HEK293 (cell line): ENCODE results near the gene RNF151.

ENCODE experiments used
- ATF2 ChIP-seq: fragments of 450-650 bp; formaldehyde crosslinking; IDR thresholded peaks from 2 replicates; pipeline ENCODE4 v1.5.1; 2016; ENCODE audit warnings: missing biosample characterization, missing genetic modification characterization, low read depth
- FEZF1 ChIP-seq: fragments of 450-650 bp; formaldehyde crosslinking; IDR thresholded peaks from 2 replicates; pipeline ENCODE4 v1.5.1; 2016; ENCODE audit warnings: missing biosample characterization, missing genetic modification characterization
- KLF1 ChIP-seq: fragments of 450-650 bp; formaldehyde crosslinking; IDR thresholded peaks from 2 replicates; pipeline ENCODE4 v1.5.1; 2016; ENCODE audit warnings: missing biosample characterization, missing genetic modification characterization
- MYNN ChIP-seq: fragments of 450-650 bp; formaldehyde crosslinking; IDR thresholded peaks from 2 replicates; pipeline ENCODE4 v1.5.1; 2016; ENCODE audit warnings: missing biosample characterization, missing genetic modification characterization, borderline replicate concordance
- PRDM1 ChIP-seq: fragments of 450-650 bp; formaldehyde crosslinking; IDR thresholded peaks from 2 replicates; pipeline ENCODE4; 2016; ENCODE audit warnings: missing biosample characterization, missing genetic modification characterization
- SCRT1 ChIP-seq: fragments of 450-650 bp; formaldehyde crosslinking; IDR thresholded peaks from 2 replicates; pipeline ENCODE4 v1.5.1; 2016; ENCODE audit warnings: missing biosample characterization, missing genetic modification characterization, borderline replicate concordance
- SETDB1 ChIP-seq: IDR thresholded peaks from one replicate; pipeline ENCODE4 v1.6.1; 2017; ENCODE audit warnings: mild to moderate bottlenecking, low read length, moderate library complexity, mixed read lengths; ENCODE audit not compliant: insufficient read length
- ZBTB10 ChIP-seq: fragments of 450-650 bp; formaldehyde crosslinking; IDR thresholded peaks from 2 replicates; pipeline ENCODE4 v1.5.1; 2016; ENCODE audit warnings: missing biosample characterization, missing genetic modification characterization
- ZBTB11 ChIP-seq: fragments of 450-650 bp; formaldehyde crosslinking; conservative IDR thresholded peaks from 2 replicates; pipeline ENCODE4 v1.5.1; 2016; ENCODE audit warnings: low read depth, missing biosample characterization, missing genetic modification characterization
- ZBTB6 ChIP-seq: fragments of 450-650 bp; formaldehyde crosslinking; IDR thresholded peaks from 2 replicates; pipeline ENCODE4 v1.5.1; 2017; ENCODE audit warnings: missing biosample characterization, missing genetic modification characterization
- ZNF114 ChIP-seq: fragments of 450-650 bp; formaldehyde crosslinking; IDR thresholded peaks from 2 replicates; pipeline ENCODE4 v1.5.0; 2017; ENCODE audit warnings: missing biosample characterization, missing genetic modification characterization
- ZNF157 ChIP-seq: fragments of 450-650 bp; formaldehyde crosslinking; IDR thresholded peaks from 2 replicates; pipeline ENCODE4 v1.5.1; 2016; ENCODE audit warnings: missing biosample characterization, missing genetic modification characterization
- ZNF223 ChIP-seq: fragments of 450-650 bp; formaldehyde crosslinking; IDR thresholded peaks from 2 replicates; pipeline ENCODE4 v1.5.1; 2016; ENCODE audit warnings: missing biosample characterization, missing genetic modification characterization
- ZNF266 ChIP-seq: fragments of 450-650 bp; formaldehyde crosslinking; IDR thresholded peaks from 2 replicates; pipeline ENCODE4 v1.5.1; 2016; ENCODE audit warnings: missing biosample characterization, missing genetic modification characterization, low read depth
- ZNF280C ChIP-seq: fragments of 450-650 bp; formaldehyde crosslinking; IDR thresholded peaks from 2 replicates; pipeline ENCODE4 v1.5.1; 2016; ENCODE audit warnings: missing biosample characterization, missing genetic modification characterization
- ZNF341 ChIP-seq: fragments of 450-650 bp; formaldehyde crosslinking; IDR thresholded peaks from 2 replicates; pipeline ENCODE4; 2016; ENCODE audit warnings: low read depth, missing biosample characterization, missing genetic modification characterization
- ZNF354C ChIP-seq: fragments of 450-650 bp; formaldehyde crosslinking; IDR thresholded peaks from 2 replicates; pipeline ENCODE4 v1.5.1; 2016; ENCODE audit warnings: missing biosample characterization, missing genetic modification characterization, low read depth, borderline replicate concordance
- ZNF391 ChIP-seq: fragments of 450-650 bp; formaldehyde crosslinking; IDR thresholded peaks from 2 replicates; pipeline ENCODE4 v1.5.1; 2016; ENCODE audit warnings: low read depth, missing biosample characterization, missing genetic modification characterization, borderline replicate concordance
- ZNF423 ChIP-seq: fragments of 450-650 bp; formaldehyde crosslinking; IDR thresholded peaks from 2 replicates; pipeline ENCODE4 v1.5.1; 2016; ENCODE audit warnings: missing biosample characterization, missing genetic modification characterization
- ZNF426 ChIP-seq: fragments of 450-650 bp; formaldehyde crosslinking; IDR thresholded peaks from 2 replicates; pipeline ENCODE4 v1.5.1; 2017; ENCODE audit warnings: missing biosample characterization, missing genetic modification characterization, mild to moderate bottlenecking, inconsistent platforms, moderate library complexity
- ZNF514 ChIP-seq: fragments of 450-650 bp; formaldehyde crosslinking; IDR thresholded peaks from 2 replicates; pipeline ENCODE4 v1.5.1; 2016; ENCODE audit warnings: missing biosample characterization, missing genetic modification characterization
- ZNF529 ChIP-seq: fragments of 450-650 bp; formaldehyde crosslinking; IDR thresholded peaks from 2 replicates; pipeline ENCODE4 v1.5.1; 2017; ENCODE audit warnings: missing genetic modification characterization, missing biosample characterization; ENCODE audit not compliant: insufficient replicate concordance
- ZNF544 ChIP-seq: fragments of 450-650 bp; formaldehyde crosslinking; IDR thresholded peaks from 2 replicates; pipeline ENCODE4 v1.5.0; 2017; ENCODE audit warnings: missing biosample characterization, missing genetic modification characterization
- ZNF585B ChIP-seq: fragments of 450-650 bp; formaldehyde crosslinking; IDR thresholded peaks from 2 replicates; pipeline ENCODE4 v1.5.1; 2016; ENCODE audit warnings: missing biosample characterization, missing genetic modification characterization
- ZNF776 ChIP-seq: fragments of 450-650 bp; formaldehyde crosslinking; IDR thresholded peaks from 2 replicates; pipeline ENCODE4 v1.5.0; 2017; ENCODE audit warnings: missing biosample characterization, missing genetic modification characterization, borderline replicate concordance
- ZNF792 ChIP-seq: fragments of 450-650 bp; formaldehyde crosslinking; IDR thresholded peaks from 2 replicates; pipeline ENCODE4 v1.5.1; 2016; ENCODE audit warnings: missing biosample characterization, missing genetic modification characterization
- ZSCAN23 ChIP-seq: fragments of 450-650 bp; formaldehyde crosslinking; IDR thresholded peaks from 2 replicates; pipeline ENCODE4 v1.5.1; 2016; ENCODE audit warnings: missing biosample characterization, missing genetic modification characterization

Gene RNF151

GRCh38 chr16:1964506-1965395, 1.9 kb upstream of the RNF151 start, which contains the start of gene RPS2 (continued):
- TF ChIP-seq ZNF223 (tag by site-specific recombination) (no peak), ZNF391 (tag by site-specific recombination) (peak; percentile 83; the same call in 1 of the 2 replicates), ZNF585B (tag by site-specific recombination) (no peak), ZNF776 (tag by site-specific recombination) (no peak; the same call in 1 of the 2 replicates), ZNF423 (tag by site-specific recombination) (no peak), SETDB1 (no peak), ZNF280C (no peak), ZNF354C (tag by site-specific recombination) (no peak), ZNF341 (tag by site-specific recombination) (no peak), ZNF266 (tag by site-specific recombination) (no peak), ZNF529 (tag by site-specific recombination) (no peak), ZBTB11 (tag by site-specific recombination) (peak; percentile 47), ZNF792 (no peak), ZSCAN23 (no peak), ZNF426 (tag by site-specific recombination) (no peak), ZNF544 (no peak), ZNF157 (tag by site-specific recombination) (no peak), SCRT1 (tag by site-specific recombination) (no peak), ZNF114 (tag by site-specific recombination) (no peak), KLF1 (peak; percentile 39), ZBTB10 (tag by site-specific recombination) (no peak), FEZF1 (no peak), ZNF514 (tag by site-specific recombination) (no peak), ZBTB6 (no peak), PRDM1 (tag by site-specific recombination) (no peak), MYNN (tag by site-specific recombination) (no peak), ATF2 (tag by site-specific recombination) (peak; percentile 54; the same call in 1 of the 2 replicates)
